T follicular helper cell (primary cell): ENCODE data around the gene USP9Y.

Experiments used
- DNase-seq: peaks from one replicate; pipeline ENCODE4 v3.0.0-alpha.2; 2020; ENCODE audit warnings: low read depth

The USP9Y gene

DNA sequence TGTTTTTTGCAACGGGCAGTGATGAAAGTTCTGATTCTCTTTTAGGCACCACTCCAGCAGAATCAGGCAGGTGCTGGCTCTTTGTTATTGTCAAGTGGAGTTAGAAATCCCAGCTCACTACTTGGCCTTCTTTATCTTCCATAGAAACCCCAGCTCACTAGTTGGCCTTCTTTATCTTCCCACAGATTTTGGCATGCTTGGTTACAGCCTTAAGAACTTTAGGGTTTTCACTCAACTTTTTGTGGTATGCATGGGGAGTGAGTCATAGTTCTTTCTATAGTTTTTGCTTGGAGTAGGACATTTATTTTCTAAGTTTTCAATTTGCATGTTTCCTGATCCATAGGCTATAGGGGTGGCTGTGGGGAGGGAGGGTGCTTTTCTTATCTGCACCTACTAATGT, 55.0 kb downstream of the USP9Y start:
- no peak for DNase-seq

DNA sequence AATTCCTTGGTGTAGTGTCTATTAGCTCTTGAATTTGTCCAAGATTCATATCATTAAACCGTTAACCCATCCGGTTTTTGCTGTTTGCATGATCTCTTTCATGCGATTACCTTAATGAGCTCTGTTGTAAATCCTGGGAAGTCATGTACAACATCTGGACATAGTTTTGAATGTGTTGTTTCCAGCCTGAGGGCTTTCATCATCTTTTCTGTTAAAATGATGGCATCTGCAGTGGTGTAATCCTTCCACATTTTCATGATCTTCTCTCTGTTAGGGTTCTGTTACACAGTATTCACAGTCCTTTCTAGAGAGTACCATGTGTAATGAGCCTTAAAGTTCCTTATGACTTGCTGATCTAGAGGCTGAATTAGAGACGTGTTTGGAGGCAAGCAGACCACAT, 64.9 kb downstream of the USP9Y start:
- no peak for DNase-seq

DNA sequence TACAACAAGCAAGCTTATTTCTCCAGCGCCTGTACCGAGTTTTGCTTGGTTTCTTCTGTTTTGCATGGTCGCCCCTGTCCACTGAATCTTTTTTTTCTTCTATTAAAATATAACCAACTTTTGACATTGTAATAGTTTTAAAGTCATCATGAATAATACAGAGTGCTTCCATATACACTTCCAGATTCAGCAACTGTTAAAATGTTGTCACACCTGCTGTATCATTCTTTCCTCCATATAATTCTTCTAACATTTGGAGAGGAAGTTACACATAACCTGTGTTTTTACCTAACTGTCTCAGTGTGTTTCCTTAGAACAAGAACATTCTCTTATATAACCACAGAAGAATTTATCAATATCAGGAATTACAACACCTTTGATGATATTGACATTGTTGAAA, 83.5 kb downstream of the USP9Y start:
- no peak for DNase-seq

DNA sequence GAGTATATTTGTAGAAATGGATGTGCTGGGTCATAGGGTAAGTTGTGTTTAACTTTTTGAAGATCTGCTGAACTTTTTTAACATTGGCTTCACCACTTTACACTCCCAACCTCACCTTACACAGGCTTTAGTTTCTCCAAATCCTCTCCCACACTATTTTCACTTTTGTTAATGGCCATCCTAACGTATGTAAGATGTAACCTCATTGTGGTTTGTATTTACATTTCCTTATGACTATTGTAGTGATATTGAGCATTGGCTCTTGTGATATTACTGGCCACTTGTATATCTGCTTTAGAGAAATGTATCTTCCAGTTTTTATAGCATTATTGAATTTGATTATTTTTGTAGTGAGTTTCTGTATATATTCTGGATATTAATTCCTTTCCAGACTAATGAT, 93.0 kb downstream of the USP9Y start:
- DNase-seq = no peak

DNA sequence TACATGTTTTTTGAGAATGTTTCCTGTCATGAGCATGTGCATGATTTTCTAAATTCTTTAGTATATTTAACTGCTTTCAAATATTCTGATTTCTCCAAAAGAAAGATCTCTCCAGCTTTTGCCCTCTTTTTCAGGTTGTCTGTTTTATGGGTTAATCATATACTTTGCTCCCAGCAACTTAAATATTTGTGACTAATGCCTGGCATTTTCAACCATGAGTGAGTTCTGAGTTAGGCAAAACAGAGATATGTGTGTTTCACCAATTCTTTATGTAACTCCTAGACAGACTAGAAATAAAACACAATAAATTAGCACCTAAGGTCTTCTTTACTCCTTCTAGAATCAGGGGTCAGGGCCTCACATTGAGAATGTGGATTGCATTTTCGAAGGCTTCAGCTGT, 107.0 kb downstream of the USP9Y start:
- DNase-seq = no peak

DNA sequence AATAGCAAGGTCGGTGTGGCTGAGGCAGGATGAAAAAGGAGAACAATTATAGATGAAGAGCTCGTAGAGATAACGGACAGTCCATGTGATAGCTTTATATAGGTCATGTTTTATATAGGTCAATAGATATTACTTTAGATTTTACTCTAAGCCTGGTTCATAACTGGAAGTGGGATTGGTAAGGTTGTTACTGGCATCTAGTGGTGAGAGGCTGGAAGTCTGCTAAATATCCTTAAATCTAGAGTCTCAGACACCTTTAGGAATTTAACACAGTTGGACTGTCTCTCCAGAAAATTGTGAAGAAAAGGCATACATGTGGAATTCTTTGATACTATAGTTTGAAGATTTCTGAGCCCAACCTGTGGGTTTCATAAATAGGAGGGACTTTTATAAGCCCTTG, 108.0 kb downstream of the USP9Y start:
- no peak for DNase-seq

DNA sequence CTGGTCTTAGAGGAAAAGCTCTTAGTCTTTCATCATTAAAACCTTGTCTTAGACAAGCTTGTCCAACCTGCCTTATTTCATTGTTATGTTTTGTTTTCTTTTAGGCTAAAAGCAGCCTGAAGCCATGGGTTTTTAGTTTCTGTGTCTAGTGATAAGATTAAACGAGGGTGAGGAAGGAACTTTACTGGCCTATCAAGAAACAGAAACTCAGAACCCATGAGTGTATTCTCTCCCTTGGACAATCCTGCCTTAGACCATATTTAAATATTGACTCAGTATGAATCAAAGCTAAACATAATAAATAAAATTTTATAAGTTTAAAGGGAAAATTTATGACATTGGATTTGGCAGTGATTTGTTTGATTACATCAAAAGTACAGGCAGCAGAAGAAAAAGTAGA, 122.4 kb downstream of the USP9Y start:
- DNase-seq = no peak

DNA sequence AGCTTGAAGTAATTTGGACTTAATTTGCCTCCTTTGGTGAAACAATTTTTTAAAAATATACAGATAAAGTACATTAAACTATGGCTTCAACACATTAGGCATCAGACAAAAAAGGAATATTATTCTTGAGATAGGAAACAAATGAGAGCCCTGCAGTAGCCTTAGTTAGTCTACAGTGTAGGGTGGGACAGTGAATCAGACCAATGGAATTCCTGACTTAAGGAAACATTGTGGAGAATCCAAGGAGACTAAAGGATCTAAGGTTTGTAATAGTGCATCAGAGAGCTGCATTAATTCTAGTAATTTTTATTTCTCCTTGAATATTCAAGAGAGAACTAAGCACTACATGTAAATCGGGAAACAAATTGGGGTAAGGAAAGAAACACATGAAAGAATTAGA, 125.8 kb downstream of the USP9Y start:
- DNase-seq = no peak

DNA sequence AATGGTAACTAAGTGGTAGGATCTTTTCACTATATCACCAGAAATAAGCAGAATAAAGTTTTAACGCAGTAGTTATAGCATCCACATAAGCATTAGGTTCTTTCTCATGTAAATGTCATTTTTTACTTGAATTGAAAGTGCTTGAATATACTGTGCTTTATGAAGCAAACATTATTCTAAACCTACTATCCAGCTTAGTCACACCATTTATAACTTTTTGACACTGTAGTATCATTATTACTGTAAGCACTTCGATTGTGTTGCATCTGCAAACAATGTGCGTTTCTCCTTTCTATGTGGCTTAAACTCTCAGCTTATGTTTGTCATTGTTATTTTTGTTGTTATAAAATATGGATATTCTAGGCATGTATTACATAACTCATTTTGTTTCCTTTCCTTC, 132.3 kb downstream of the USP9Y start:
- no peak for DNase-seq

DNA sequence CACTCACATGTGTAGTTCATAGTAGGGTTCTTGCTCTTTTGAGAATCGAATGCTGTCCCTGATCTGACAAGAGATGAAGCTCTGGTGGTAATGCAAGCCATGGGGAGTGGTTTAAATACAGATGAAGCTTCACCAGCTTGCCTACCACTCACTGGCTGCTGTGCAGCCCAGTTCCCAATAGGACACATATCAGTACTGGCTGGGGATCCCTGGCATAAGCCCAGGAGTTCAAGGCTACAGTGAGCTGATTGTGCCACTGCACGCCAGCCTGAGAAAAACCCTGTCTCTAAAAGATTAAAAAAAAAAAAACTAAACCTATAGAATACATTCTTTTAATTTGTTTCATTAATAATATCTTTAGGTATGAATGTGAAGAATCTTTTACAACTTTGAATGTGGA, 136.5 kb downstream of the USP9Y start:
- DNase-seq = no peak

DNA sequence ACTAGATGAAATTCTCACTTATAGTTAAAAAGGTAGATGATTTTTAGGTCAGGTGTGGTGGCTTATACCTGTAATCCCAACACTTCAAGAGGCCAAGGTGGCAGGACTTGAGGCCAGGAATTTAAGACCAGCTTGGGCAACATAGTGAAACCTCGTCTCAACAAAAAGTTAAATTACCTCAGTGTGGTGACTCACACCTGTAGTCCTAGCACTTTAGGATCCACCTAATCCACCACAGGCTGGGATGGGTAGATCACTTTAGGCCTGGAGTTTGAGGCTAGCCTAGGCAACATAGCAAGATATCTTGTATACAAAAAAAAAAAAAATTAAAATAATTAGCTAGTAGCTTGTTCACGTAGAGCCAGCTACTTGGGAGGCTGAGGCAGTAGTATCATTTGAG, 140.3 kb downstream of the USP9Y start:
- DNase-seq = no peak

DNA sequence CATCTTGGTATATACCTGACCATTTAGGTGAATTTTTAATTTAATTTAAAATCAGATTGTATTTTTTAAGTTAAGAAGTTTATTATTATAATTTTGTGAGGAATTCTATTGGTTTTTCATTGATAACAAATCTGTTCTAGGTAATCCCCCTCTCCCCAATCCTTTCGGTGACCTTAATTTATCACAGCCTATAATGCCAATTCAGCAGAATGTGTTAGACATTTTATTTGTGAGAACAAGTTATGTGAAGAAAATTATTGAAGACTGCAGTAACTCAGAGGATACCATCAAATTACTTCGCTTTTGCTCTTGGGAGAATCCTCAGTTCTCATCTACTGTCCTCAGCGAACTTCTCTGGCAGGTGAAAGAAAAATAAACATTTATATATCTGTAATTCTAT, 145.8 kb downstream of the USP9Y start:
- no peak for DNase-seq

DNA sequence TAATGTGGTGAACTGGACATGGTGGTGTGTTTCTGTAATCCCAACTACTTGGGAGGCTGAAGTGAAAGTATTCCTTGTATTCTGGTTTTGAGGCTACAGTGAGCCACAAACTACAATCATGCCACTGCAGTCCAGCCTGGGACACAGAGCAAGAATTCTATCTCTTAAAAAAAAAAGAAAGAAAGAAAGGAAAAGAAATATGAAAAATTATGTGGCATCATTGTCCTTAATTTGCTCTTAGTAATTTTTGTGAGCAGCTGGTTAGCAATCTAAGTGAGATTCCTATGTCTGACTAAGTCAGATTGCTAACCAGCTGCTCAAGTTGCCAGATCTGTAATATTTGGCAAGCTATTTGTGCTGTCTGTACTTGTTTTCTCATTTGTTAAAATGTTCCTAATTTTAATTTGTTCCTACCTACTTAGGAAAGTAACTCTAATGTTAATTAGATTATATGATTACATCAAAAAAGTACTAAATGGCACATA, 154.8 kb downstream of the USP9Y start:
- no peak for DNase-seq

DNA sequence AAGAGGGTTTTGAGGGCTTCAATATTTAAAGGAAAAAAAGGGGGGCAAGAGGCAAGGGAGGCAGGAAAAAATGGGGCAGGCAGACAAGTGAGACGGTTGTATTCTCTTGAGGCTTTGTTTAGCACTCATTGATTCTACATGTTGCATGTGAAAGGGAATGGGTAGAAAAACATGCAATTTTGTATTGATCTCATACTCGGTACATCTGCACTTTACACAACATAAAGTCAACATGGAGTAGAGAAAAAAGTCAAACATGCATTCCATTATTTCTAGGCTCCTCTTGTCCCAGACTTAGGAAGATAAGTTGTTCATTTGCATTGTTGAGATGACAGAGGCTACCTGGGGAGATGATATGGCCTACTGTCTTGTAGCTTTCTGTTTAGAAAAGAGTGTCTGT, 166.9 kb downstream of the USP9Y start:
- no peak for DNase-seq

DNA sequence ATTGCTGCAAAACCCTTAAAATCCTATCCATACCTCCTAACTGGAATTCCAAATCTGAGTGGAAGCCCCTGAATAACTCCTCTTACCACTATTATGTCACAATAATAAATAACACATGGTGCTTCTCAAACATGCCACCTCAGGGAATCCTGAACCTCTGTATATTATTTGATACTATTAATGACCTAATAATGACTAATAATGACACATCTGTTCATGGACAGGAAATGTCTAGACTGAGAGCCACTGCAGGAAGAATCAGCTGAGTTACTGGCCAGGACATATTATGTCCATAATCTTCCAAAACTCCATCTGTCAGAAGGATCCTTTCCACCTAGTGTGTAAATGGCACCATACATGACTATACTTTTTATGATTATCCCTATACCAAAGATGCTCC, 195.9 kb downstream of the USP9Y start:
- DNase-seq = no peak

DNA sequence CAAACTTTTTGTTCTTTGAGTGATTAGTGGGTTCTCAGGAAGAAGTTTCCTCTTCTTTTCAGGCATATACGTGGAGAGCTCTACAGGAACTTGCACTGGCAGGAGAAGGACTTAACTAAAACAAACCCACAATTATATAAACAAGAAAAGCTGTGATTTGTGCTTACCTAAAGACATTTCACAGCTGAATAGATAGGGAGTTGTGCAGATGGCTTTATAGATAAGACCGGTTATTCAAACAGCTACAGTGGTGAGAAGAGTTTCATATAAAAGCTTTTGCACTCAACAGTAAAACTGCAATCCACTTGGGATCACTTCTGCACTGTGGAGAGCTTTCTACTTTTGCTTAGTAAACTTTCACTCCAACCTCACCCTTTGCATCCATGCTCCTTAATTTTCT, 197.6 kb downstream of the USP9Y start:
- DNase-seq = no peak

DNA sequence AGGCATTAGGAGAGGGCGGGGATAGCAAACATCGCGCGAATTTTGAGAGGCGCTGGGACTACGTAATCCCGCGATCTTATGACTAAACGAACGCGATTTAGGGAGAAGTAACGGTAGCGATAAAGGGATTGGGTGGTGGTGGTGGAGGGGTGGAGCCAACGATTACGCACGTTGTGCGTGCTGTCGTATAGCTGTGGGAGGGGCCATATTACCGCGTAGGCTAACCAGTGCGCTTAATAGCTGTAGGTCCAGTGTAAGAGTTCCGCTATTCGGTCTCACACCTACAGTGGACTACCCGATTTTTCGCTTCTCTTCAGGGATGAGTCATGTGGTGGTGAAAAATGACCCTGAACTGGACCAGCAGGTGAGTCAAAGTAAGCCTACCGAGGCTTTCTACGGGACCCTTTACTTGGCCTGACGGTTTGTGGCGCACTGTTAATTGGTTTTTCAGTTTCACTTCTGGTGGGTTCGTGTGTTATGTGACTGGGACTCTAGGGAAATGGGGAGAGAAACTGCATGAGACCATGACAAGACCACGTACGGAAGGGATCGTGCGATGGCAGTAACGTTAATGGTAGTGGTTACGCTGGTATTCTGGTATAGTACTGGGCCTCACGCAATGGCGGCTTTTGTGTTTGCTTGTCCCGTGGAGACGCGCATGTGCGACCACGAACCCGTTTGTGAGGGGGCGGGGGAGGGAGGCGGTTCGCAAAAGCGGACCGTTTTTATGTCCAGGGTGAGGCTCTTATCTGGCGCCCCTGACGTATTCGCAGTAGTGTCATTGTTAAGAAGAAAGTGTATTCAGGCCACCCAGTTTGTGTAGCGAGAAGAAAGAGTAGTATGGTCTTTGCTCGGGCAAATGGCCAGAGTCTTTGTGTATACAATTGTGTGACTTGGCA, 203.8 kb downstream of the USP9Y start, which contains the start of gene DDX3Y:
TSS of gene DDX3Y (plus strand) at position 251 of the 899 bp plus-strand sequence. CDS start at position 320, 69 bp downstream.
- no peak for DNase-seq

DNA sequence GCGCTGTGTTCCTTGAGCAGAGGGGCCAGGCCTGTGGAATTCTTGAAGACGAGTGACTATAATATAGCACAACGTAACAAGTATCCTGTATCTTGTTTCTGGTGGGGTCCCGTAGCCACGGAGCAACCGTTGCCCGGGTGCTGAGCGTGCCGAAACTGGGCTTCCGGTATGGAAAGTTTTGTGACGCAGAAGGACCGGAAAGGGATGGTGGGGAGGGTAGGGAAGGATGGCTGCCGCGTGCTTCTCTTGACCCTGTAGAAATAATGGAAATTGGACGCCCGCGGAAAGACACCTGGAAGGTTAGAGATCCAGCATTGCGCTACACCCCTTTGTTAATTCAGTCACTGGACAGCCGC, 204.5 kb downstream of the USP9Y start:
- DNase-seq = no peak

DNA sequence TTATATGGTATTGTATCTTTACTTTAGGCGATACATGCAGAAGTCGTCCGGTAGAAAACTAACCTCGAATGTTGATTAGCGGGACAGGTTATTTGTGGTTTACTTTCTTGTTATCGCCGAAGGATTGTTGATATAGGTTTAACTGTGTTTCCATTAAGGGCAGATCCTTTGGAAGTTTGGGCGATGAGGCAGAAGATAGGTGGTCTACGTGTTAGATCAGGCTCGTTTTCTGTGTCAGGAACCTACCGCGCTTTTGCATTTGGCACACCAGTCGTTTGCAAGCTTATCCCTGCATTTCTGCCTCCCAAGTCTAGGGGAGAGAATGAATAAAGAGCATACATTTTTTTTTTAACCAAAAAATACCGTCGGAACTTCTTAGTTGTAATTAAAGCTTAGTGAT, 204.9 kb downstream of the USP9Y start:
- DNase-seq = no peak
